ENCODE results near the gene SMARCA2.

DNA sequence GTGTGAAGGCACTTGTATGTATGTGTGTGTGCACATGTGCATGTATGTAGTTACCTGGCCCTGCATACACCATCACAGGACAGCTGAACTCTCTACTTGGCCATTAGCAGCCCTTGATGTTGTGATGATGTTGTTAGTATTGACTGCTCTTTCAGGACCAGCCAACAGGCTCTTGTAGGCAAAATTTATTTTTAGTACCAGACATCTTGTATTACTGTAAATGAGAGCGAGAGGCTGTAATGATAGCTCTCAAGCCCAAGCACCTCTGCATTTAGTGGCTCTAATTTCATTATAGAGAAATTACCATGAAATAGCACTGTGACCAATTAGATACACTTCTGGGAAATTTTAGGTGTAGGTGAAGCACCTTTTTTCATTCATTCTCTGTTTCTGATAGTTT lies 158.0 kb downstream of the SMARCA2 start:
- TF ChIP-seq, protein P1, sequence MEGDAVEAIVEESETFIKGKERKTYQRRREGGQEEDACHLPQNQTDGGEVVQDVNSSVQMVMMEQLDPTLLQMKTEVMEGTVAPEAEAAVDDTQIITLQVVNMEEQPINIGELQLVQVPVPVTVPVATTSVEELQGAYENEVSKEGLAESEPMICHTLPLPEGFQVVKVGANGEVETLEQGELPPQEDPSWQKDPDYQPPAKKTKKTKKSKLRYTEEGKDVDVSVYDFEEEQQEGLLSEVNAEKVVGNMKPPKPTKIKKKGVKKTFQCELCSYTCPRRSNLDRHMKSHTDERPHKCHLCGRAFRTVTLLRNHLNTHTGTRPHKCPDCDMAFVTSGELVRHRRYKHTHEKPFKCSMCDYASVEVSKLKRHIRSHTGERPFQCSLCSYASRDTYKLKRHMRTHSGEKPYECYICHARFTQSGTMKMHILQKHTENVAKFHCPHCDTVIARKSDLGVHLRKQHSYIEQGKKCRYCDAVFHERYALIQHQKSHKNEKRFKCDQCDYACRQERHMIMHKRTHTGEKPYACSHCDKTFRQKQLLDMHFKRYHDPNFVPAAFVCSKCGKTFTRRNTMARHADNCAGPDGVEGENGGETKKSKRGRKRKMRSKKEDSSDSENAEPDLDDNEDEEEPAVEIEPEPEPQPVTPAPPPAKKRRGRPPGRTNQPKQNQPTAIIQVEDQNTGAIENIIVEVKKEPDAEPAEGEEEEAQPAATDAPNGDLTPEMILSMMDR (conservative IDR thresholded peaks at IDR 0.05; ENCODE audit: low read depth, low read length) = no peak
- TF ChIP-seq EZH2 (IDR thresholded peaks at IDR 0.05; ENCODE audit: low read length, unreplicated experiment) (no peak), EZH2phosphoT487 (IDR thresholded peaks at IDR 0.05; ENCODE audit: borderline replicate concordance, low read length) (no peak)

Data from PC-3 (cell line).